SK-N-DZ (cell line): ENCODE data around the gene MYPOP.
"Not testable (repeated sequence)": the region's sequence is repeated elsewhere in the genome, so short reads cannot be mapped to it uniquely, and the experiment has no call there.

Source experiments
- DNase-seq: peaks from one replicate; pipeline ENCODE4 v3.0.0-alpha.2; 2015; ENCODE audit warnings: low spot score

The MYPOP gene

DNA sequence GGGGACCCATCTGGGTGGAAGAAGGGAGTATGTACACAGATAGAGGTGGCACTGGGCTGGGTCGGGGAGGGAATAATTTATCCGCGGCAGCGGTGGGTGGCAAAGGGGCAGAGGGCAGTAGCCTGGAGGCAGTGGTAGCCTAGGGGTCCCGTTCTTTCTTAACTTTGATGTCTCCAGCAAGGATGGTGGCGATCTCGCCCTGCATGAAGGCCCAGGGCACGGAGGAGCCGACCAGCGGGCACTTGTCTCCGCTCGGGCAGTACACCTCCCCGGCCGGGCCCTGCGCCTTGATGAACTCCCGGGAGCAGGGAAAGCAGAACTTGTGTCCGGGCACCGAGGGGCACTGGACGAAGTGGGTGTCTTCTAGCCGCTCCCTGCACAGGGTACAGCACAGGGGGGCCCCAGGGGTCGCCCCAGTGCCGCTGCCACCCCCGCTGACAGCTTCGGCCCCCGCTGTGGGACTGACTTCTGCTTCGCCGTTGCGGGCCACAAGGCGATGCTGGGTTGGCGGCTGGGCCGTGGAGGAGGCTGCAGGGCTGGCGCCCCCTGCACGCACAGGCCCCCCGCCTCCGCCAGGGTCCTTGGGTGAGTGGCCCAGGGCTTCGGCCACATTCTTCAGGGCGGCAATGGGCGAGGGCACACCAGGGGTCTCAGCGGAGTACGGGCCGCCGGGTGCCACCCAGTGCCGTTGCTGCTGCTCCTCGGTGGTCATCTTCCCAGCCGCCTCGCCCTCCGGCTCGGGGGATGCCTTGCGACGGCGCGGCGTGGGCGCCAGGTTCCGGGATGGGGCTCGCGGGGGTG, 18.3 kb downstream of the MYPOP start:
- DNase-seq = no peak

DNA sequence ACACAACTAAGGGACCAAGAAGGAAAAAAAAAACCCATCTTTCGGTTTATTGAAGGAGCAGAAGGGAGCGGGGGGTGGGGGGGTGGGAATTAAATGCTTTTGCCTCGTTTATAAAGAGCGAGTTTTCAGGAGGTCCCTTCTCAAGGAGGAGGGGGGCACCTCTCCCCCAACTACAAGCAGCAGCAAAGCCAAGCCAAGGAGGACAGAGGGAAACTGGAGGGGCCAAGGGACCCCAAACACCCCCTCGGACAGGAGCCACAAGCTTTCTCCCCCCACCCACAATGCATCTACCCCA, 18.9 kb downstream of the MYPOP start:
- no peak for DNase-seq

DNA sequence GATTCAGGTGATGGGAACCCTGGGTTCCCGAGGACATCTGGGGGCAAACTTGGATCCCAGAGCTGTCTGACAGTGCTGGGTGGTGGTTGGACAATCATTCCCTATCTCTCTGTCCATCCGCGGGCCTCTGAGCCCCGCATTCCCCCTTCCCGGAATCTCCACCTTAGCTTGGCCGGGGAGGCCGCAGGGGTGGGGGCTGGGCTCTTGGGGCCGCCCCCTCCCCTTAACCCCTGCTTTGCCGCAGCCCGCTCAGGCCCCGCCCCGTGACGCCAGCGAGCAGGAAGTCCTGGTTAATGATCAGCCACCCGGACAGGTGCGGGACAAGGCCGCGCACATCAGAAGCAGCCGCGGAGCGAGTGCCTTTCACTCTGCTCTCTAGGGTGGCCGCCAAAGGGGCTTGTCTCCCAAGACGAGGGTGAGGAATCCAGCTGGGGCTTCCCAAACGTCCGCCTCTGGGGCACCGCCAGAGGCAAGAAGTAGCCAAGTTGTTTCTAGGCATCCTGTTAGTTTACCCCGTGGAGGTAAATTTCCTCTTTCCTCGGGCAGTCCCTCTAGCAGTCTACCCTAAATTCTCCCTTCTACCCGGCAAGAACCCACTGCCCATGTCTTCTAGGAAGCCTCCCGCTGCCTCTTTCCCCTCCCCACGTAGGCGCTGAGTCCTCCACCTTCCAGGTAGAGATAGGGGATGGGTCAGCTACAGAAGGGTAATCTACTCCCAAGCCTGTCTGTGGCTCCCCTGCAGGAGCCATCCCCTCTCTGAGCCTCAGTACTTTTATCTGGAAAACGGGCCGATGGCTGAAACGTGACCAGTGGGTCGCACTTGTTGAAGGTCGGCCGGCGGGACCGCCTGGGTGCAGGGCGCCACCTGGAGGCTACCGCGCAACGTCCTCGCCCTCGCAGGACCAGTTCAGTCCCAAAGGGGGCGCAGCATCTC, 19.5 kb downstream of the MYPOP start:
- DNase-seq = peak; percentile 63

DNA sequence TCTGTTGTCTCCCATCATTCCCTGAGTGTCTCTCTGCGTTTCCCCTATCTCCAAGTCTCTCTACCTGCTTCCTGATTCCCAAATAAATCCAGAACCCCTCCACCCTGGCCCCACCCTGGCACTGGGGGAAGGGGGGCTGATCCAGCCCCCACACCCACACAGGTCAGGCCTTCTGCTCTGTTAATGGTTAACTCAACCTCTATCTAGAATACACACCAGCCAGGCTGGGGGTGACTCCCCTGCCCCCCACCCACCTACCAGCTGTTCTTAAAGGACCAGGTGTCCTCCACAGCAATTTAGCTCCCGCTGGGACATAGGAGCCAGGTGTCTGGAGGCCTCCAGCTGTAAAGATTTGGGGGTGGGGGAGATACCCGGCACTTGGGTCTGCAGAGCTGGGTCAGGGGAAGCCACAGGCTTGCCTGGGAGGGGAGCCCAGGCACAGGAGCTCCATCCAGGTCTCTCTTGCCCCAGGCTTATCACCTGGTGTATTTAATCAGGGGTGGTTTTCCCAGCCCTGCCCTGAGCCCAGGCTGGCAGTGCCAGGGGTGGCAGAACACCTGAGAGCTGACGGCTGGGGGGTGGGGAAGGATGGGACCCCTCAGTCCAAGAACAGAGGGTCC, 20.4 kb downstream of the MYPOP start:
- DNase-seq = no peak

DNA sequence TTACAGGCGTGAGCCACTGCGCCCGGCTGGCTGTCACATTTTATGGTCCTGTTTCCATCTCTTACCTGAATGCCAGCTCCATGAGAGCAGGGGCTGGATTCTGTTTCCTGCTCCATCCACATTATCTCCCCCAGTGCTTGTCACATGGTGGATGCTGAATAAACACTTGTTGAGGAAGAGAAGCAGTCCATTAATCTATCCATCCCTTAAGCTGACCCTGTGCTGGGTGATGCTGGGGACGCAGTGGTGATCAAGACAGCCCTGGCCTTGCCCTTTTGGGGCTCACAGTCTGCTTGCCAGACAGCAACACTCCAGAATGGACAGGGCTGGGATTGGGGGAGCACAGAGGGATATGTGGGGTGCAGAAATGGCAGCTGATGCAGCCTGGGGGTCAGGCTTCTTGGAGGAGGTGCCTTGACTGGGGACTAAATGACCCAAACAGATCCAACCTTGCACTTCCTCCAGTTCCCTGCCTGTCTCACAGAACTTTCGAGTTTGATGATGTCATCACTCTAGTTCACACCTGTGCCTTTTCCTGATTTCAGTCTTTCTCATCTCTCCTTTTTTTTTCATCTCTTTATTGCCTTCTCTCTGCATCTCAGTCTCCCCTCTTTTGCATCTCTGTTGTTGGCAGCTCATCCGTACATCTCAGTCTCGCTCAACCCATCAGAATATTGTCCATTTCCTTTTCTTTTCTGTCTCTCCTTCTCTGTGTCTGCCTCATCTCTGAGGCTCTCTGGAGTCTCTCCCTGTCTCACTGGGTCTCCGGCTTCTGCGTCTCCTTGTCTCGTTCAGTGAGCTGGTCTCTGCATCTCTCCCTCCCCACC, 21.1 kb downstream of the MYPOP start:
- DNase-seq = no peak

DNA sequence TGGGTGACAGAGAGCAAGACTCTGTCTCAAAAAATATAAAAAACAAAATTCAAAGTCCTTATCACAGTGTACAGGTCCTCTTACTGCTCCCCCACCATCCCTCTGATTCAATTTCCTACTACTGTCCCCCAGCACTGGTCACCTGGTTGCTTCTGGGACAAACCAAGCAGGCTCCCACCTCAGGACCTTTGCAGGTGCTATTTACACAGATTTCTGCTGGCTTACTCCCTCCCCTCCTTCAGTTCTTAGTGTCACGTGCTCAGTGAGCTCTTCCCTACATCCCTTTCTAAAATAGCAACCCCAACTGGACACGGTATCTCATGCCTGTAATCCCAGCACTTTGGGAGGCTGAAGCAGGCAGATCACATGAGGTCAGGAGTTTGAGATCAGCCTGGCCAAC, 22.4 kb downstream of the MYPOP start:
- no peak for DNase-seq

DNA sequence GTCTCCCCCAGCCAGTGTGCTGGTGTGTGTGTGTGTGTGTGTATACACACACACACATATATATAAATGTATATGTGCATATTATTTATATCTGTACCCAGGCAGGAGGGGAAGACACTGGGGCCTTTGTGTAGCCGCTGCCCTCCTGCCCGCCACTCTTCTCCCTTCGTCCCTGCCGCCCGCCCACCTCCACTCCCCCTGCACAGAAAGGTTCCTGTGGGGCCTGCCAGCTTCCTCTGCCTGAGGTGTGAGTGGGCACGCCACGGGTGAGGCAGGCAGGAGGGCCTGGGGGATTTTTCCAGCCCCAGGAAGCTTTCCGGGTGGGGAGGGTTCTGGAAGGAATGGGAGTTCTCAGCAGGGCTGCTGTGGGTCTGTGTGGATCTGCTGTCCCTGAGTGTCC, 23.4 kb downstream of the MYPOP start:
- no peak for DNase-seq

DNA sequence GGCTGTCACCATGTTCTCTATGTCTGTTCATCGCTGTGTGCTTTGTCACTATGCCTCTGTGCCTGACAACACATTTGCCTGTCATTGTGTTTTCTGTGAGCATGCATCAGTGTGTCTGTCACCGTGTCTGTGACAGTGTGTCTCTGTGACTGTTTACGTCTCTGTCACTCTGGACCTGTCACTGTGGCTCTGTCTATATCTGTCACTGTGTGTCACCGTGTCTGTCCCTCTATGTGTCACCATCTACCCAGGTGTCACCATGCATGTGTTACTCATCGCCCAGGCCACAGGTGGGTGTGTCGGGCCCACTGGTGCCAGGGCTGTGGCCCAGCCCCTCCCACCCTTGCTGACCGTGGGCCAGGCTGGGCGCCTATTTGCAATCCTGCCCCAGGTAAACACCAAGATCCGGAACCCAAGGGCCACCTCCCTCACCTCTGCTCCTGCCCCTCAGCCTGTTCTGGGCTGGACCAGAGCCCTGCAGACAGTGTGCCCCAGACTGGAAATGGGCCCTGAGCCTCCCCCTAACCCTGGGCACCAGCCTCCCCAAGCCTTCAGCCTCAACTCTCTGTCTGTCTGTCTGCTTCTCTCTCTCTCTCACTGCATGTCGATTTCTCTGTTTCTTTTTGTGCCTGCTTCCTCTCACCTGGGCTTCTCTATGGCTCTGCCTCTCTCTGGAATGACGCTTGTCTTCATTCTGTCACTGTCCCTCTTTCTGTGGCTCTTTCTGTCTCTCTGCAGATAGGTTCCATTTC, 24.2 kb downstream of the MYPOP start:
- no peak for DNase-seq

DNA sequence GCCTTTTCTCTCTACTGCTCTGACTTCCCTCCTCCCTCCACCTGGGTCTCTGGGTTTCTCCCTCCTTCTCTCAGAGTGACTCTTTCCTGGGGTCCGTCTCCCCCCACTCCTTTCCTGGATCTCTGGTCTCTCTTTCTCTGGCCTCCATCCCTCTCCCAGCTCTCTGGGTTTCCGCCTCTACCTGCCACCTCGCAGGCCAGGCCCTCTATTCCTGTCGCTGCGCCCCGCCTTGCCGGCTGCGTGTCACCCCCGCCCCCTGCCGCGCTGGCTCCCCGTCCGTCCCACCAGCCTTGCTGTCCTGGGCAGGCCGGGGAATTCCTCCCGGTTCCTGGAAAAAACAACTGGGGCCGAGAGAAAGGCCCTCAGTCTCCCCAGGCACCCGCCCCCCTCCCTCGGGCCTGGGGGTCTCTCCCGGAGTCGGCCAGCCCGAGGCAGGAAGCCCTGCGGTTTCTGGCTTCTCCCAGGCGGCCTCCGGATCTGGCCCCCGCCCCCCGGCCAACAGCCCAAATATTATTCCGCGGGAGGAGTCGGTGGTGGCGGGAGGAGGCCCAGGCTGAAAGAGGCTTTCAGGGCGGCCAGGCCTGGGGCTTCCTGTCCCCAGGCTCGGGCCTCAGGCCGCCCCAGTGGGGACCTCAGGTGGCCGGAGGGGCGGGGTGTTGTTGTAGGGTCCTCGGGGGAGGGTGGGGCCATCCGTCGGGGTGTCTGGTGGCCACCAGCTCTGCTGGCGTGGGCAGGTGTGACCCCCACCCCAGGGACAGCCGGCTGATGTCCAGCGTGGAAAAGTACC, 25.8 kb downstream of the MYPOP start:
- DNase-seq = no peak

DNA sequence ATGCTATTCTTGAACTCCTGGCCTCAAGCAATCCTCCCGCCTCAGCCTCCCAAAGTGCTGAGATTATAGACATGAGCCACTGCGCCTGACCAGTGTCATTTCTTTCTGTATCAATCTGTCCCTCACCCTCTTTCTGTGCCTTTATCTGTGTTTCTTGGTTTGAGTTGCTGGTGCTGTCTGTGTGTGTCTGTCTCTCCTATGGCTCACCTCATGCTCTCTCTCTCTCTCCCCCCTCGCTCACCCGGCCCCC, 26.3 kb downstream of the MYPOP start:
- no peak for DNase-seq

DNA sequence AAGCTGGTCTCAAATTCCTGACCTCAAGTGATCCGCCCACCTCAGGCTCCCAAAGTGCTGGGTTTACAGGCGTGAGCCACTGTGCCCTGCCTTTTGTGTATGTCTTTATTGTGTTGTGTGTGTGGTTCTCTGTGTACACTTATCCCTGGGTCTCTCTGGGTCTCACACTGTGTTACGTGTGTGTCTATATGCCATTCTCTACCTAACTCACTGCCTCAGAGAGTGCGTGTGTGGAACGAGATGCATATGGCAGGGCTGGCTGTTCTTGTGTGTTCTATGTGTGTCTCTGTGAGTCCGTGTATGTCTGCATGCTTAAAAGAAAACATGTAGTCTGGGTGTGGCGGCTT, 27.8 kb downstream of the MYPOP start:
- DNase-seq = no peak

DNA sequence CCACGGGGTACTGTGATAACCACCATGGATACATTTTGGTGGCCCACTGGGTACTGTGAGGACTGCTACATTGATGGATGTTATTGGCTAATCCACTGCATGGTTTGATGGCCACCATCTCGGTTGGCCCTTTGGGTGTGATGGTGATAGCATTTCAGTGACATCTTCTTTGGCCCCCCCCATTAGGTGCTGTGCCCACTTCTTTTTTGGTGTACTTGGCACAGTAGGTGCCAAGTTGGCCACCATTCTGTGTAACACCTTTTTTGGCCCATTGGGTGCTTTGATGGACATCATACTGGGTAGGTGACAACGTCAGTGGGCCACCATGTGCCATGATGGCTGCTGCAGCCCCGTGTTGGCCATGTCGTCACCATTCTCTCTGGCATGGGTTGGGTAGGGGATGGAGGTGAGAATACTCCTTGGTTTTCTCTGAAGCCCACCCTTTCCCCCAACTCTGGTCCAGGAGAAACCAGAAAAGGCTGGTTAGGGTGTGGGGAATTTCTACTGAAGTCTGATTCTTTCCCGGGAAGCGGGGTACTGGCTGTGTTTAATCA, 29.1 kb downstream of the MYPOP start:
- DNase-seq = no peak

DNA sequence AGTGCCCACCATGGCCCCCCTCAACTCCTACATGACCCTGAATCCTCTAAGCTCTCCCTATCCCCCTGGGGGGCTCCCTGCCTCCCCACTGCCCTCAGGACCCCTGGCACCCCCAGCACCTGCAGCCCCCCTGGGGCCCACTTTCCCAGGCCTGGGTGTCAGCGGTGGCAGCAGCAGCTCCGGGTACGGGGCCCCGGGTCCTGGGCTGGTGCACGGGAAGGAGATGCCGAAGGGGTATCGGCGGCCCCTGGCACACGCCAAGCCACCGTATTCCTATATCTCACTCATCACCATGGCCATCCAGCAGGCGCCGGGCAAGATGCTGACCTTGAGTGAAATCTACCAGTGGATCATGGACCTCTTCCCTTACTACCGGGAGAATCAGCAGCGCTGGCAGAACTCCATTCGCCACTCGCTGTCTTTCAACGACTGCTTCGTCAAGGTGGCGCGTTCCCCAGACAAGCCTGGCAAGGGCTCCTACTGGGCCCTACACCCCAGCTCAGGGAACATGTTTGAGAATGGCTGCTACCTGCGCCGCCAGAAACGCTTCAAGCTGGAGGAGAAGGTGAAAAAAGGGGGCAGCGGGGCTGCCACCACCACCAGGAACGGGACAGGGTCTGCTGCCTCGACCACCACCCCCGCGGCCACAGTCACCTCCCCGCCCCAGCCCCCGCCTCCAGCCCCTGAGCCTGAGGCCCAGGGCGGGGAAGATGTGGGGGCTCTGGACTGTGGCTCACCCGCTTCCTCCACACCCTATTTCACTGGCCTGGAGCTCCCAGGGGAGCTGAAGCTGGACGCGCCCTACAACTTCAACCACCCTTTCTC, 30.1 kb downstream of the MYPOP start:
- DNase-seq = no peak

DNA sequence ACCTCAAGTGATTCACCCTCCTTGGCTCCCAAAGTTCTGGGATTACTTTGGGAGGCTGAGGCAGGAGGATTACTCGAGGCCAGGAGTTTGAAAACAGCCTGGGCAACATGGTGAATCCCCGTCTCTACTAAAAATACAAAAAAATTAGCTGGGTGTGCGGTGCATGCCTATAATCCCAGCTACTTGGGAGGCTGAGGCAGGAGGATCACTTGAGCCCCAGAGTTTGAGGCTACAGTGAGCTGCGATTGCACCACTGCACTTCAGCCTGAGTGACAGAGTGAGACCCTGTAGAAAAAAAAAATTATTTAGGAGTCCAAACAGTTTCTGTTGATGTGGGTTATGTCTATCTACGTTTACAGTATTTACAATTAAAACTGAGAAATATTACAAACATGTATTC, 31.6 kb downstream of the MYPOP start:
- no peak for DNase-seq

DNA sequence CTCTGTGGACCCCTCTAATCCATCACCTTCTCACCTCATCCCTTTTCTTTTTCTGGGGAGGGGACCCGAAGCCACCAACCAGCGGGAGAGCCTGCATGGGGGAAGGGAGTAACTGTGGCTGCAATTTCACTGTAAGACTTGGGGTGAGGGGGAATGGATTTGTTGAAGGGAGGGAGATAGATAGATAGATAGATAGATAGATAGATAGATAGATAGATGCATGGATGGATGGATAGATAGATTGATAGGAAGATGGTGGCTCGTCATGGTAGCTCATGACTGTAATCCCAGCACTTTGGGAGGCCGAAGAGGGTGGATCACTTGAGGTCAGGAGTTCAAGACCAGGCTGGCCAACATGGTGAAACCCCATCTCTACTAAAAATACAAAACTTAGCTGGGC, 35.2 kb downstream of the MYPOP start:
- not testable (repeated sequence) for DNase-seq

DNA sequence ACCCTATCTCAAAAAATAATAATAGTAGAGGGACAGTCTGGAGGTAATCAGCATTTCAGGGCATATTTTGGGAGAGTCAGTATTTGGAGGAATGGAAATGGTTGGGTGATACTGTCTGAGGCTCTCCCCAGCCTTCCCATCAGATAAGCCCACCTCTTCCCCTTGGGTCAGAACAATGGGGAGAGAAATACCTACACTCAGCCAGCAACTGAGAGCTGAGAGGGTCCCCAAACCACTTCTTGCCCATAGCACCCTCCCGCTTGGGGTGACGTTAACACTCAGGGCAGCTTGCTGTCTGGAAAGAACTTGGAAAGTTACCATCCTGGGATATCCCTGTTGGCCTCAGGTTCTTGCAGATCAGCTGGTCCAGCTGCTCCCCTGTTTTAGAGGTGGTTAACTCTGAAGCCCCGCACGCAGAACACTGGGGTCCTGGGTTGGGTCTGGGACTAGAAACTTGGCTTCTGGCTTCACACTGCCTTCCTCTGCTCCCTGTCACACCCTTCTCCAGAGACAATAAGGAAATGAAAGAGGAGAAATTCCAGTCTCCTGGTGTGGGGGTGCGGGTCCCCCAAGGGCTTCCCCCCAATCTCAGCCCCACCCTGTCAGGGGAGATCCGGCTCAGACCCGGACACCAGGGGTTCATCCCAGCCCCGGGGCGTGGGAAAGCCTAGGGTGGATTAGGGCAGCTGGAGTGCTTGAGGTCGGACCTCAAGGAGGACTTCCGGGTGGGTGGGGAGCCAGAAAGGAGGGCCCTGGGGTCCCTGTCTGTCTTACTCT, 35.8 kb downstream of the MYPOP start:
- no peak for DNase-seq

DNA sequence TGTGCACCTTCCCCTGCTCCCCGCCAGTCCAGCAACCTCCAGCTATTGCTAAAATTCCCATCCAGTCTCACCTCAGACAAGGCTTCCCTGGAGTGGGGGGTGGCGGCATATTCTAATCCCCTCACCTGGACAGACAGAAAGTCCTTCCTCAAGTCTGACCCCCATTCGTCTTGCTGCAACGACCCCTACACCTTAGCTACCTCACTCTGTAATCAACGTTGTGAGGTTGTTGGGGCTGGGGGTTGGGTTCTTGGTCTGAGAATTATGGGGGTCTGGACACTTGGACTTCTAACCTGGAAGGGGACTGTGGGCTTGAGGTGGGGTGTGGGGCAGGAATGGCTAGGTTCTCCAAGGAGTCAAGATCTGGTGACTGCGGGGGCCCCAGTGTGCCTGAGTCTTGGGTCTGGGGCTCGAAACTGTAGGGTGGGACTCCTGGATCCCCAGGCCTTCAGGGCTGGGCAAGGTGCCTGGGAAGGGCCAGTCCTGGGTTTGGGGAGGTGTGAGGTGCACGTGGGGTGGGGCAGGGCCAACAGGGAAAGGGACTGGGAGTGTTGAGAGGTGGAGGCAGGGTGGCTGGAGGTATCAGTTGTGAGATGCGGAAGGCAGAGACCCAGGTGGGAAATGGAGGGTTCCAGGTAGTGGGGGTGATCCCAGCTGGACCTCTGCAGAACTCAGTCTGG, 37.0 kb downstream of the MYPOP start:
- no peak for DNase-seq

DNA sequence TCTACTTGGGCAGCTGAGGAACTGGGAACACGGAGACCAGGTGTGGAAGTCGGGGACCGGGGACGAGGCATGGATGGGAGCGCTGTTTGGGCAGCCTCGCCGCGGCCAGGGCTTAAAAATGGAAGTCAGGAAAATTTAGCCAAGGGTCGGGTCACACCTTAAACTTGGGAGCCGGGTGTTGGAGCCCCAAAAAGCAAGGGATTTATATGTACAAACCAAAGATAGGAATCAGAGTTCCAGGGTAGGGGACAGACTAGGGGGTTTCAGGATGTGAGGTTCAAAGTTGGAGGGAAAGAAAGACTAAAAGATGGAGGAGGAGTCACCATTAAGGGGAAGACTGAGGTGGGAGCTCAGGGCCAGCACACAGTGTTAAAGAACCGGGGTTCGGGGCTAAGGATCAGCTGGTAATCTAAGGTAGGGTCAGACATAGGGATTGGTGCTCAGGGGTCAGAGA, 37.8 kb downstream of the MYPOP start:
- DNase-seq = no peak
